ENCODE data around the gene PRPF4.

The PRPF4 gene

DNA sequence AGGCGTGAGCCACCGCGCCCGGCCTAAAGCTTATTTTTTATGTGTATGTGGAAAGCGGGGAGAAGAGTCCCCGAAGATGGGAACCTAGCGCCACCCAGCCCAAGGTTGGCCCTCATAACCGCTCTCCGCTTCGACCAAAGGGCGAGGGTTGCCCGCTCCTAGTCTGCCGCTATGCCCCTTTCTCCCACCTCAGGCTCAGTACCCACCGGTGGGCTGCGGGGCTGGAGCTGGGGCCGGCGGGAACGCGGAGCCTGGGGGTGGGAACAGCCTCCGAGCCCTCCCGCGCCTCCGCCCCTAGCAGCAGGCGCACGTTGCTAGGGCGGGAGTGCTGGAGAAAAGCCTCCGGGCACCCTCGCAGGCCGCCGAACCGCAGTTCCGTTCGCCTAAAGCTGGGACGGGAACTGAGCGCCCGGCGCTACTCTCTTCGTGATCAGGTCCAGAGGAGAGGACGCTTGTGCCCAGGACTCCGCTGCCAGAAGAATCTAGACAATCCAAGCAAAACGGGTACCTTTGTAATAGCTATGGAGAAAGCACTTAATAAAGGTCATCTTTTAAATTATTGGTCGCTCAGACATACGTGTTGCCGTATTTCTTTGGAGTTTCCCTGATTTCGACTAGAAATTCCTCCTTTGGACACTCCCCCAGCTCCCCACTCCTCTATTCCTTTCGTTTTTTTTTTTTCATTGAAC lies 64.7 kb downstream of the PRPF4 start, which contains the start of gene WDR31:
Gene WDR31 (minus strand): TSS at position 265 of the 689 bp plus-strand sequence. CDS start 8,253 bp downstream, outside the sequence.
- peak; percentile 64 for DNase-seq (ENCODE audit: low read depth)
- TF ChIP-seq, protein P1, sequence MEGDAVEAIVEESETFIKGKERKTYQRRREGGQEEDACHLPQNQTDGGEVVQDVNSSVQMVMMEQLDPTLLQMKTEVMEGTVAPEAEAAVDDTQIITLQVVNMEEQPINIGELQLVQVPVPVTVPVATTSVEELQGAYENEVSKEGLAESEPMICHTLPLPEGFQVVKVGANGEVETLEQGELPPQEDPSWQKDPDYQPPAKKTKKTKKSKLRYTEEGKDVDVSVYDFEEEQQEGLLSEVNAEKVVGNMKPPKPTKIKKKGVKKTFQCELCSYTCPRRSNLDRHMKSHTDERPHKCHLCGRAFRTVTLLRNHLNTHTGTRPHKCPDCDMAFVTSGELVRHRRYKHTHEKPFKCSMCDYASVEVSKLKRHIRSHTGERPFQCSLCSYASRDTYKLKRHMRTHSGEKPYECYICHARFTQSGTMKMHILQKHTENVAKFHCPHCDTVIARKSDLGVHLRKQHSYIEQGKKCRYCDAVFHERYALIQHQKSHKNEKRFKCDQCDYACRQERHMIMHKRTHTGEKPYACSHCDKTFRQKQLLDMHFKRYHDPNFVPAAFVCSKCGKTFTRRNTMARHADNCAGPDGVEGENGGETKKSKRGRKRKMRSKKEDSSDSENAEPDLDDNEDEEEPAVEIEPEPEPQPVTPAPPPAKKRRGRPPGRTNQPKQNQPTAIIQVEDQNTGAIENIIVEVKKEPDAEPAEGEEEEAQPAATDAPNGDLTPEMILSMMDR (IDR thresholded peaks at IDR 0.05; ENCODE audit: control insufficient read depth, extremely low read depth, insufficient read depth) = no peak
- H3K4me3 ChIP-seq (ENCODE audit: low read depth, low read length) = peak within 1 kb of the TSS; percentile 85

DNA sequence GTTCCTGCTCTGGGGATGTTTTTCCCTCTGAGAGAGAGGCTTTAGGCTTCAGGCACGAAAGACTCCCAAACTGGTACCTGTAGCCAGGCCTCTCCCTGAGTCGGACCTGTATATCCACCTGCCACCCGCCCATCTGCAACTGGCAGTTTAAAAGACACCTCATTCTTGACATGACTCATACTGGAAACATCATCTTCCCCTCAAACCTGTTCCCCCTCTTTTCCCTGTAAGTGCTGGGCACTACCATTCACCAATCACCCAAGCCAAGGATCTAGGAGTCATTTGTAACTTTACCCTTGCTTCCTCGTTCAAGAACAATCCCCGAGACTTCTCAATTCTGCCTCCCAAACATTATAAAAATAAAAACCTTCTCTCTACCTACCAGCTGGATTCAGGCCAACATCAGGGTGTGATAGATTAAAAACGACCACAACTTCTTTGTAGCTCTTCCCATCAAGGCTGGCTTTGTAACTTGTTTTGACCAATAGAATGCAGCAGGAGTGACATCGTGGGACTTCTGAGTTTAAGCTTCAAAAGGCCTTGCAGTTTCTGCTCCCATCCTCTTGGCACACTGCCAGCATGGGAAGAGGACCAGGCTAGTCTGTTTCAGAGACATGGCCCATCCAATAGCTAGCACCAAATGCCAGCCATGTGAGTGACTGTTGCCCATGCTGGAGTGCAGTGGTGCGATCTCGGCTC lies 66.4 kb downstream of the PRPF4 start:
- DNase-seq (ENCODE audit: low read depth) = no peak
- TF ChIP-seq, protein P1 (IDR thresholded peaks at IDR 0.05; ENCODE audit: control insufficient read depth, extremely low read depth, insufficient read depth) = no peak
- H3K4me3 ChIP-seq (ENCODE audit: low read depth, low read length) = no peak overlapping the region
